VCaP (cell line): Measurements from ENCODE around the gene COQ10B.

ENCODE experiments used
- H3K27ac ChIP-seq: fragments of 450-650 bp; 2 replicates; pipeline ENCODE4 v1.5.1; 2017
- CTCF ChIP-seq: fragments of 450-650 bp; conservative IDR thresholded peaks from 2 replicates; pipeline ENCODE4 v1.5.1; 2017; ENCODE audit warnings: mild to moderate bottlenecking, moderate library complexity

Gene COQ10B

DNA sequence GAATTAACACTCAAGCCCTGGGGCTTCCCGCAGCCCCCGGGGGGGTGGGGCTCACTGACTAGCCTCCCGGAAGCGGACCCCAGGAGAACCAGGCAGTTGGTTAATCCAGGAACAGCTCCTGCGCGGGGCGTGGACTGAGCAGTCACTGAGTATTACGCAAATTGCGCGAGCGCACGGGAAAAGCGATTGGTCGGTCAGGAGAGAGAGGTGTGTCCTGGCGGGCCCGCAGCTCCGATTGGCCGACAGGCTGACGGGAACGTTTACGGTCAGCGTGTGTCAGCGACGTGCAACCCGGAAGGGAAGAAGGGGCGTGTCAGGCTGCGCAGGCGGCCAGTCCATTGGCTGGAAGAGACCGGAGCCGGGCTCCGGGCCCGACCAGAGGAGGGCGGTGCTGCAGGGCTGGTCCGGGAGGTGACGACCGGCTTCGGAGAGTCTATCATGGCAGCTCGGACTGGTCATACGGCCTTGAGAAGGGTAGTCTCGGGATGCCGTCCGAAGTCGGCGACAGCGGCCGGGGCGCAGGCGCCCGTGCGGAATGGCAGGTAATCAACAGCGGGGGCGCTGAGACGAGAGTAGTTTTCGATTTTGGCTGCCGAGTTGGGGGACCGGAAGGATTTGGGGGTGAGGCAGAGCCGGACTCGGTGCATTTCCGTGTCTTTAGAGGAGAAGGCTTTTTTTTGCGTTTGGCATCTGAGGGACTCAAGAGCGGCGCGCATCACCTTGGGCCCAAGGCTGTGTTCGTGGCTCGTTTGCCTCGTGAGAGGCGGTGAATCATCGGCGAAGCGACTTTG is at the start of gene COQ10B:
Gene COQ10B (plus strand): TSS at position 430 of the 791 bp plus-strand sequence. CDS start 9 bp downstream, at position 439.
- peak within 1 kb of the TSS; percentile 88 for H3K27ac ChIP-seq
- TF ChIP-seq CTCF: peak; percentile 25

GRCh38 chr2:197405582-197405981 is 47.8 kb upstream of the COQ10B start:
- no peak overlapping the region for H3K27ac ChIP-seq
- TF ChIP-seq CTCF: no peak

- TF ChIP-seq CTCF: no peak
- no peak overlapping the region for H3K27ac ChIP-seq
Measured at GRCh38 chr2:197414039-197414438, 39.3 kb upstream of the COQ10B start.

DNA sequence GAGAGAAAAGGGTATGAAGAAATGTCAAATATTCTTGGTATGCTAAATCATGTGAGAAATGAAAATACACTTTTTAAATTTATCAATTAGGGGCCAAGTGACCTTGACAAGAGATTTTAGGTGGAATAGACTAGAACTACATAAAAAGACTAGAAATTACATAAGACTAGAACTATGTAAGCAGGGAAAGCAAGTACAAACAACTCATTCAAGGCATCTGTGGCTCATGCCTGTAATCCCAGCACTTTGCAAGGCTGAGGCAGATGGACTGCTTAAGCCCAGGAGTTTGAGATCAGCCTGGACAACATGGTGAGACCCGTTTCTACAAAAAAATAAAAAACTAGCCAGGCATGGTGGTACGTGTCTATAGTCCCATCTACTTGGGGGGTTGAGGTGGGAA is 38.8 kb upstream of the COQ10B start:
- no peak overlapping the region for H3K27ac ChIP-seq

DNA sequence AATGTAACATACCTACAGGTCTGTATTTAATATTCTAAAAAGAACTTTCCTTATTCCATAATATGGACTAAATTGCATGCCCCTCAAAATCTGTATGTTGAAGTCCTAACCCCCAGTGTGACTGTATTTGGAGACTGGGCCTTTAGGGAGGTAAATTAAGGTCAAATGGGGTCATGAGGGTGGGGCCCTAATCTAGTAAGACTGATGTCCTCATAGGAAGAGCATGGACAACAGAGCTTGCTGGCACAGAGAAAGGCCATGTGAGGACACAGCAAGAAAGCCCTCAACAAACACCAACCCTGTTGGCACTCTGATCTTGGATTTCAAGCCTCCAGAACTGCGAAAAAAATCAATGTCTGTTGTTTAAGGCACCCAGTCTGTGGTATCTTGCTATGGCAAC is 37.1 kb upstream of the COQ10B start:
- TF ChIP-seq CTCF: no peak
- no peak overlapping the region for H3K27ac ChIP-seq

More for the DNA sequence above, 38.8 kb upstream of the COQ10B start:
- TF ChIP-seq CTCF: no peak

DNA sequence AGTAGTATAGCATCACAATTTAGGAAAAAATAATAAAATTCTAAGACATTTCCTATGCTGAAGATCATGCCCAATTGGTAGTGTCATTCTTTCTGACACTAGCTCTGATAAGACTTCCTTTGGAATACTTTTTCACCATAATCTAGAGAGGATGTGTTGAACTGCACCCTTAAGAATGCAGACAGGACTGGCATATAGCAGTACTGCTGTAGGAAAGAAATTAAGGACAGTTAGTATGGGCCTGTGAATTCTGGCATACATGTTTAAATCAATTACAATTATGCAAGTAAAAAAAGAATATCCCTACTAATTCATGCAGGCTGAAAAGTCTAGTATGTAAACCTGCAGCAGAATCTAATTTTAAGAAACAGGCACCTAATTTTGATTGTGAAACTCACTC is 33.9 kb upstream of the COQ10B start:
- no peak for TF ChIP-seq CTCF
- no peak overlapping the region for H3K27ac ChIP-seq

DNA sequence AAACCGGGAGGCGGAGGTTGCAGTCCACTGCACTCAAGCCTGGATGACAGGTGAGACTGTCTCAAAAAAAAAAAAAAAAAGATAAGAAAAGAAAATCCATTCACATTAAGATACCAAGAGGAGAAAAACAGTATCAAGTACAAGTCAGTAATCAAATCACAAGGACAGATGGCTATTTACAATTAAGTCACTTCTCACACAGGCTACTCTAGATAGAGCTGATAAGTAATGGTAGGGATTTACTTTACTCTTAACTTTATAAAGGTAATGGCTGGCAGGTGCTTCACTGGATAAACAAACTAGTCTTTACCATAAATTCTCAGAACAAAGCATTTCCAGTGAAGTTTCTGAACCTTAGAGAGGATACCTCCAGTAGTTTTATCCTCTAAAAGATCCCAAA is 30.0 kb upstream of the COQ10B start:
- TF ChIP-seq CTCF: no peak

More for the DNA sequence above, 30.0 kb upstream of the COQ10B start:
- H3K27ac ChIP-seq: peak overlapping the region; percentile 48
